ENCODE data around the gene PCNA. TPM values are rescaled to one million over a fixed set of nuclear protein-coding genes. Genes with fewer than 3 reads are reported as not detected.
A peak's percentile ranks its signal among the peaks of the same experiment; 100 is the strongest.

Gene PCNA
- total RNA-seq (2012; rRNA removed): 155 and 222 TPM in 2 replicates
- 185 and 213 TPM in 2 replicates for polyA plus RNA-seq (2012; rRNA removed)
- polyA plus RNA-seq (2012; cell fraction: cytosol; rRNA removed): 92.7 and 174 TPM in 2 replicates
- polyA plus RNA-seq (2012; cell fraction: nucleus; rRNA removed; ENCODE audit: low replicate concordance): 81.5 and 150 TPM in 2 replicates
- percentile 65 among the genes with signal in this experiment for Bru-seq, nascent RNA
- BruChase-seq, experiment 1, labeled RNA remaining after a 6-hour chase: percentile 67 among the genes with signal in this experiment
- BruChase-seq, experiment 2, labeled RNA remaining after a 2-hour chase: percentile 56 among the genes with signal in this experiment
- long read RNA-seq, transcript PCNA-201 (6 exons, 1,344 nt): major isoform, 25 of 37 reads
- long read RNA-seq, transcript PCNA-202 (7 exons, 1,359 nt): minor isoform, 6 of 37 reads
- long read RNA-seq, partial matches to known transcripts: 3 of 37 reads
- long read RNA-seq, other reads (novel, unspliced or antisense): 3 of 37 reads

DNA sequence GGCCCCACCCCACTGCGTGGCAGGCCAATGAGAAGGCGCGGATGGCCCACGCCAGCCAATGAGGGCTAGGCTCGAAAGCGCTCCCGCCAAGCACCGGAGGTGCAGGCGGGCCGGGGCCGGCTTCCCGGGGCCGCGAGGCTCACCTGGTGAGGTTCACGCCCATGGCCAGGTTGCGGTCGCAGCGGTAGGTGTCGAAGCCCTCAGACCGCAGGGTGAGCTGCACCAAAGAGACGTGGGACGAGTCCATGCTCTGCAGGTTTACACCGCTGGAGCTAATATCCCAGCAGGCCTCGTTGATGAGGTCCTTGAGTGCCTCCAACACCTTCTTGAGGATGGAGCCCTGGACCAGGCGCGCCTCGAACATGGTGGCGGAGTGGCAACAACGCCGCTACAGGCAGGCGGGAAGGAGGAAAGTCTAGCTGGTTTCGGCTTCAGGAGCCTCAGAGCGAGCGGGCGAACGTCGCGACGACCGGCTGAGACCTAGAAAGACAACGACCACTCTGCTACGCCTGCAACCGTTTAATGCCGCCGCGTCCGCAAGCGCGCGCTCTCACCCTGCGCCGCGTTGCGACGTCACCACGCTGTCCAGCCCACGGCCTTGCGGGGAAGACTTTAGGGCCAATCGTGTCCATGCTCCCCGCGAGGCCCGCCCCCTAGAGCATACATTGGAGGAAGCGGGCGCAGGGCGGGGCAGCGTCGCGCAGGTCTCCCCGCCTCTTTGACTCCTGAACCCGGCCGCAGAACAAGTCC lies at the start of gene PCNA:
Gene PCNA (minus strand): TSS at position 524 of the 750 bp plus-strand sequence. CDS start 160 bp downstream, at position 364.
- Histone ChIP-seq H3K14ac (replicated peaks; ENCODE audit: low read depth, low read length) (peak within 1 kb of the TSS; percentile 98), H2BK120ac (ENCODE audit: low read depth, low read length) (peak within 1 kb of the TSS; percentile 84), H3K9me3 (ENCODE audit: control insufficient read depth, insufficient read depth, low read length) (no peaks in the 10 kb centered on the region), H3K27me3 (ENCODE audit: control insufficient read depth, insufficient read depth, low read length) (no peaks in the 10 kb centered on the region), H3K4me1 (ENCODE audit: control insufficient read depth, insufficient read depth, low read length) (peaks cover 2% of the 10 kb centered on the region), H2AK9ac (replicated peaks; ENCODE audit: low read depth, low read length, poor library complexity) (peak within 1 kb of the TSS; percentile 86), H4K5ac (ENCODE audit: low read depth, low read length) (peak within 1 kb of the TSS; percentile 92), H2BK5ac (ENCODE audit: low read depth, low read length, poor library complexity, severe bottlenecking) (peak within 1 kb of the TSS; percentile 97), H2BK20ac (ENCODE audit: low read depth, low read length) (peak within 1 kb of the TSS; percentile 58; the same call in 1 of the 2 replicates), H3K9me1 (ENCODE audit: insufficient read depth, low read length) (no peaks in the 10 kb centered on the region), H3K79me1 (ENCODE audit: low read depth in 1 of 2, low read length in 2 of 2) (peaks cover 2 to 22% of the 10 kb centered on the region in 2 experiments; a peak in 2 of 4 replicates), H3K36me3 (ENCODE audit: control insufficient read depth, insufficient read depth, low read length) (peaks cover 6% of the 10 kb centered on the region), H3K18ac (ENCODE audit: low read depth, low read length) (peak within 1 kb of the TSS; percentile 92), H2BK15ac (ENCODE audit: low read depth, low read length) (peak within 1 kb of the TSS; percentile 64; the same call in 1 of the 3 replicates), H3K4ac (ENCODE audit: low read depth, low read length) (peak within 1 kb of the TSS; percentile 95), H4K20me1 (ENCODE audit: insufficient read depth, low read length) (peaks cover 18% of the 10 kb centered on the region), H3K9ac (ENCODE audit: low read depth, low read length) (peak within 1 kb of the TSS; percentile 98), H4K8ac (ENCODE audit: low read depth in 2 of 2, low read length in 2 of 2) (peak within 1 kb of the TSS; percentile 71 to 99), H3K4me2 (ENCODE audit: low read depth, low read length) (peak within 1 kb of the TSS; percentile 89), H3K4me3 (ENCODE audit: insufficient read depth, low read depth, low read length) (peak within 1 kb of the TSS; percentile 70), H2AFZ (replicated peaks; ENCODE audit: low read length, poor library complexity) (peak within 1 kb of the TSS; percentile 92), H2AK5ac (ENCODE audit: low read depth, low read length) (peak within 1 kb of the TSS; percentile 79), H3K23ac (ENCODE audit: low read depth, low read length) (peak within 1 kb of the TSS; percentile 96), H3K27ac (ENCODE audit: insufficient read depth, low read length) (peak within 1 kb of the TSS; percentile 99), H4K91ac (ENCODE audit: insufficient read depth, low read depth, low read length) (peak within 1 kb of the TSS; percentile 91), H3K56ac (ENCODE audit: extremely low read depth, insufficient read depth, low read length) (peak within 1 kb of the TSS; percentile 98)
- CTCF ChIA-PET: interaction anchor here (1.4 to 1.6 kb wide), 2 partner anchors 73 to 103 kb away, joined by 4 to 7 read pairs; no protein-coding TSS in a partner anchor
- peak; percentile 96 for DNase-seq
- intact Hi-C loops (cut with micrococcal nuclease) (loop anchor here (10.0 kb wide), 1 partner anchor 325 kb away; no protein-coding TSS in a partner anchor), in situ Hi-C loops (cut with MboI; ENCODE audit: low sequenced_read_pairs) (no loop called here), dilution Hi-C loops (cut with HindIII; ENCODE audit: low sequenced_read_pairs, unreplicated experiment) (no loop called here)
- WGBS, 2 experiments (ENCODE audit: extremely low coverage in 2 of 2, insufficient read length in 1 of 2): 1% methylated on average over 28 of the region's 71 CpGs; no CpG with 5 or more reads in 1 of the 2 experiments
- TSS peak; percentile 52 for BruUV-seq (replicated peaks)
- ATAC-seq (ENCODE audit: low read depth): peak; percentile 96
- POLR2A ChIA-PET (ENCODE audit: unreplicated experiment): interaction anchor here (0.6 kb wide), 1 partner anchor 47 kb away, joined by 32 read pairs; no protein-coding TSS in a partner anchor
- TF ChIP-seq MXI1 (IDR thresholded peaks at IDR 0.05; ENCODE audit: borderline replicate concordance, low read depth, low read length) (peak; percentile 65; the same call in 1 of the 2 replicates), MAFK (IDR thresholded peaks at IDR 0.05; ENCODE audit: low read depth, low read length) (no peak), POLR2A (IDR thresholded peaks at IDR 0.05; ENCODE audit: low read depth, low read length) (peak; percentile 95), MAZ (IDR thresholded peaks at IDR 0.05; ENCODE audit: borderline replicate concordance, low read depth, low read length) (peak; percentile 63; the same call in 1 of the 2 replicates), RAD21 (IDR thresholded peaks at IDR 0.05; ENCODE audit: low read length) (no peak), NFE2L2 (IDR thresholded peaks at IDR 0.05; ENCODE audit: low read depth, low read length) (no peak), RCOR1 (IDR thresholded peaks at IDR 0.05; ENCODE audit: insufficient replicate concordance, low read length) (no peak), CEBPB (IDR thresholded peaks at IDR 0.05; ENCODE audit: low read depth, low read length) (no peak)
- TF ChIP-seq, protein P1, sequence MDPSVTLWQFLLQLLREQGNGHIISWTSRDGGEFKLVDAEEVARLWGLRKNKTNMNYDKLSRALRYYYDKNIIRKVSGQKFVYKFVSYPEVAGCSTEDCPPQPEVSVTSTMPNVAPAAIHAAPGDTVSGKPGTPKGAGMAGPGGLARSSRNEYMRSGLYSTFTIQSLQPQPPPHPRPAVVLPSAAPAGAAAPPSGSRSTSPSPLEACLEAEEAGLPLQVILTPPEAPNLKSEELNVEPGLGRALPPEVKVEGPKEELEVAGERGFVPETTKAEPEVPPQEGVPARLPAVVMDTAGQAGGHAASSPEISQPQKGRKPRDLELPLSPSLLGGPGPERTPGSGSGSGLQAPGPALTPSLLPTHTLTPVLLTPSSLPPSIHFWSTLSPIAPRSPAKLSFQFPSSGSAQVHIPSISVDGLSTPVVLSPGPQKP (IDR thresholded peaks at IDR 0.05; ENCODE audit: borderline replicate concordance, low read depth, low read length): no peak
